T-helper 22 cell (primary cell): ENCODE measurements around the gene RARRES2.
A peak's percentile ranks its signal among the peaks of the same experiment; 100 is the strongest.

ENCODE experiments used
- DNase-seq: peaks from one replicate; pipeline ENCODE4 v3.0.0-alpha.2; 2020; ENCODE audit warnings: low read depth

Gene RARRES2

GRCh38 chr7:150361402-150361801 lies 20.0 kb upstream of the RARRES2 start:
- DNase-seq: no peak

- DNase-seq: no peak
Observed at GRCh38 chr7:150360363-150361058, 19.1 kb upstream of the RARRES2 start.

GRCh38 chr7:150359622-150360362 lies 18.4 kb upstream of the RARRES2 start:
- no peak for DNase-seq

- no peak for DNase-seq
Observed at GRCh38 chr7:150358988-150359621, 17.7 kb upstream of the RARRES2 start.

GRCh38 chr7:150358433-150358832 lies 17.0 kb upstream of the RARRES2 start:
- DNase-seq: no peak

GRCh38 chr7:150357771-150358427 lies 16.5 kb upstream of the RARRES2 start:
- no peak for DNase-seq

- DNase-seq: peak; percentile 33
Observed at GRCh38 chr7:150357270-150357669, 15.8 kb upstream of the RARRES2 start.

GRCh38 chr7:150356265-150356897 lies 15.0 kb upstream of the RARRES2 start:
- DNase-seq: no peak

GRCh38 chr7:150355666-150356059 lies 14.2 kb upstream of the RARRES2 start:
- DNase-seq: no peak

- DNase-seq: no peak
Observed at GRCh38 chr7:150351587-150352194, 10.3 kb upstream of the RARRES2 start.

GRCh38 chr7:150346922-150347321 lies 5.5 kb upstream of the RARRES2 start:
- DNase-seq: no peak

- no peak for DNase-seq
Observed at GRCh38 chr7:150345012-150345411, 3.6 kb upstream of the RARRES2 start.

- no peak for DNase-seq
Observed at GRCh38 chr7:150344299-150344698, 2.9 kb upstream of the RARRES2 start.

GRCh38 chr7:150343225-150343624 lies 1.8 kb upstream of the RARRES2 start:
- no peak for DNase-seq

- DNase-seq: no peak
Observed at GRCh38 chr7:150342121-150342408, 636 bp upstream of the RARRES2 start.

GRCh38 chr7:150340875-150341262 lies 560 bp downstream of the RARRES2 start:
- DNase-seq: no peak

GRCh38 chr7:150340024-150340749 lies 1.2 kb downstream of the RARRES2 start:
- DNase-seq: no peak

- no peak for DNase-seq
Observed at GRCh38 chr7:150339409-150339809, 2.0 kb downstream of the RARRES2 start.

GRCh38 chr7:150338166-150338829 lies 3.1 kb downstream of the RARRES2 start:
- DNase-seq: no peak

GRCh38 chr7:150337659-150338081 lies 3.8 kb downstream of the RARRES2 start:
- no peak for DNase-seq

GRCh38 chr7:150337179-150337578 lies 4.2 kb downstream of the RARRES2 start:
- DNase-seq: no peak
